H1 (cell line): ENCODE results near the gene DOCK10. TPM values are rescaled to one million over a fixed set of nuclear protein-coding genes. Genes with fewer than 3 reads are reported as not detected.

ENCODE experiments used
- BCL11A ChIP-seq, 2 experiments: IDR thresholded peaks; one replicate each; pipeline ENCODE4 v1.6.1; 2011; ENCODE audit warnings: low read depth in 2 of 2, low read length in 2 of 2, mild to moderate bottlenecking in 2 of 2
- polyA plus RNA-seq, 7 experiments: library from polyadenylated mRNA; depleted of rRNA in 3 of 7; stranded (reverse) in 5 of 7; unstranded in 2 of 7; fragments of >200 nt in 5 of 7; fragments of 200-250 nt in 2 of 7; gene quantifications; 1 replicate in 5 of 7; 2 replicates in 1 of 7; 4 replicates in 1 of 7; pipeline versions ENCODE4 v1.2.1 to v1.2.3, GENCODE V29; 2011 to 2013; ENCODE audit warnings: missing spikeins in 2 of 7, mixed read lengths in 2 of 7
- total RNA-seq: library from RNA; stranded (reverse); fragmentation: NEBNext Ultra II Directional; extraction: Animal tissue kit (Norgen Biotek cat#: 25700); gene quantifications from 2 replicates; pipeline ENCODE4 v1.2.1, GENCODE V29; 2021

DOCK10 gene
- total and polyA plus RNA-seq, 2 of the 8 experiments (the other 6 are each of a cell fraction or from before 2014, with no cell fraction given), result 0.33 to 1.6 TPM

DNA sequence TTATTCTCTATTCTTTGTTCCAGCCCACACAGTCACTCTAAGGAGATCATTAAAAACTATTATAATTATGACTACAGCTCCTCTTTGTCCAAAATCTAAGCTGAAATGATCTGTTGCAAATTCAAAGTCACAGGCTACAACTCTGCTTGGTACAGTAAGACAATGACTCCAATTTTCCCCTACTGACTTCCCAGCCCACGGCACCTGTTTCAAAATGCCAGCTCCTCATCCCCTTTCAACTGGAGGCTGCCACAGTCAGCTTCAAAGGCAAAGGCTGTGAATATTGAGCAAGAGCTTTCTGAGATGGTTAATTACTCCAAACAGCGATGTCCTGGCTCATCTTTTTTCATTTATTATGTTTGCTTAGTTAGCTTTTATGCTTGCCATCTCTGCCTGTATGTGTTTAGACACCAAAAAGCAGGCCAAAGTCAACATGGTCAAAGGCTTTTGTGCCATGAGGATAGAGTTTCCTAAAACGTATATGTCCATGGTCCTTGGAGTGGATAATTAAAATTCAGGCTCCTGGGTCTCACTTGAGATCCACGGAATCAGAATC, 141.1 kb downstream of the DOCK10 start (continued):
- no peak for TF ChIP-seq BCL11A (IDR thresholded peaks at IDR 0.05; ENCODE audit: low read depth in 2 of 2, low read length in 2 of 2)
